Smooth muscle cell (in vitro differentiated cells): ENCODE measurements around the gene ZNHIT2. TPM values are rescaled to one million over a fixed set of nuclear protein-coding genes. Genes with fewer than 3 reads are reported as not detected.

Experiments
- DNase-seq: peaks from one replicate; lab custom pipeline; 2025; ENCODE audit not compliant: unreplicated experiment; lab: John Stamatoyannopoulos, UW
- H2AFZ ChIP-seq: fragments of 200-600 bp; sonication (generic); 2 replicates; pipeline ENCODE4 v1.6.0; 2016; ENCODE audit warnings: antibody characterized with exemption, low read depth, mild to moderate bottlenecking
- H3F3A ChIP-seq: fragments of 200-600 bp; sonication (generic); 2 replicates; pipeline ENCODE4 v1.6.0; 2017; ENCODE audit warnings: antibody characterized with exemption, low read depth
- H3K27ac ChIP-seq: fragments of 200-600 bp; sonication (generic); 2 replicates; pipeline ENCODE4 v1.5.1; 2016; ENCODE audit warnings: low read depth, mild to moderate bottlenecking
- H3K27me3 ChIP-seq: fragments of 200-600 bp; sonication (generic); 2 replicates; pipeline ENCODE4 v1.6.1; 2016; ENCODE audit warnings: low read depth, mild to moderate bottlenecking
- H3K36me3 ChIP-seq: fragments of 200-600 bp; sonication (generic); 2 replicates; pipeline ENCODE4 v1.5.1; 2016; ENCODE audit warnings: low read depth
- H3K4me1 ChIP-seq: fragments of 200-600 bp; sonication (generic); 2 replicates; pipeline ENCODE4 v1.5.1; 2016; ENCODE audit warnings: low read depth
- H3K4me2 ChIP-seq: fragments of 200-600 bp; sonication (generic); 2 replicates; pipeline ENCODE4 v1.6.0; 2016; ENCODE audit warnings: mild to moderate bottlenecking
- H3K4me3 ChIP-seq: fragments of 200-600 bp; sonication (generic); 2 replicates; pipeline ENCODE4 v1.5.1; 2016; ENCODE audit warnings: mild to moderate bottlenecking
- H3K79me2 ChIP-seq: fragments of 200-600 bp; sonication (generic); 2 replicates; pipeline ENCODE4 v1.6.0; 2016; ENCODE audit warnings: low read depth, mild to moderate bottlenecking
- H3K9ac ChIP-seq: fragments of 200-600 bp; sonication (generic); 2 replicates; pipeline ENCODE4 v1.6.0; 2016; ENCODE audit warnings: low read depth
- H3K9me3 ChIP-seq: fragments of 200-600 bp; sonication (generic); replicated peaks from 2 replicates; pipeline ENCODE4 v1.5.1; 2016; ENCODE audit warnings: low read depth
- H4K20me1 ChIP-seq: fragments of 200-600 bp; sonication (generic); 2 replicates; pipeline ENCODE4 v1.6.0; 2016; ENCODE audit warnings: low read depth
- CTCF ChIP-seq: fragments of 200-600 bp; sonication (generic); IDR thresholded peaks from 2 replicates; pipeline ENCODE4 v1.5.1; 2017; ENCODE audit warnings: borderline replicate concordance, mild to moderate bottlenecking, antibody characterized with exemption; ENCODE audit not compliant: insufficient read depth, poor library complexity, severe bottlenecking
- WGBS: methylation state at CpG from one replicate; pipeline ENCODE4 v1.1.7; 2016; ENCODE audit warnings: low lambda C conversion rate; 5-methylcytosine and 5-hydroxymethylcytosine counted together
- polyA plus RNA-seq: library from polyadenylated mRNA; unstranded; fragments of >200 nt; fragmentation: Nextera tagmentation; extraction: Ambion mirVana; gene quantifications from 2 replicates; pipeline ENCODE4 v1.2.1, GENCODE V29; 2016
- total RNA-seq: library from RNA; depleted of rRNA; stranded (reverse); fragments of >200 nt; gene quantifications from 2 replicates; pipeline ENCODE4 v1.2.3, GENCODE V29; 2014

ZNHIT2 gene
- total and polyA plus RNA-seq, 2 experiments from 2014 or later: 9.1 to 14.5 TPM

- no peak overlapping the region for H3K9ac ChIP-seq
- H3K27ac ChIP-seq: no peak overlapping the region
- 67% methylated on average over 2 of the region's 2 CpGs for WGBS
- no peak for DNase-seq
- H3K4me2 ChIP-seq: no peak overlapping the region
- no peaks in the 10 kb centered on the region for H3K36me3 ChIP-seq
- H3K79me2 ChIP-seq: no peaks in the 10 kb centered on the region
- no peak for TF ChIP-seq CTCF
- H3K4me3 ChIP-seq: no peak overlapping the region
- H2AFZ ChIP-seq: no peak overlapping the region
- H4K20me1 ChIP-seq: no peaks in the 10 kb centered on the region
- H3K4me1 ChIP-seq: no peaks in the 10 kb centered on the region
- no peaks in the 10 kb centered on the region for H3K27me3 ChIP-seq
- no peaks in the 10 kb centered on the region for H3K9me3 ChIP-seq
- no peaks in the 10 kb centered on the region for H3F3A ChIP-seq
These were observed 46.2 kb upstream of the ZNHIT2 start for GRCh38 chr11:65163684-65164083.

DNA sequence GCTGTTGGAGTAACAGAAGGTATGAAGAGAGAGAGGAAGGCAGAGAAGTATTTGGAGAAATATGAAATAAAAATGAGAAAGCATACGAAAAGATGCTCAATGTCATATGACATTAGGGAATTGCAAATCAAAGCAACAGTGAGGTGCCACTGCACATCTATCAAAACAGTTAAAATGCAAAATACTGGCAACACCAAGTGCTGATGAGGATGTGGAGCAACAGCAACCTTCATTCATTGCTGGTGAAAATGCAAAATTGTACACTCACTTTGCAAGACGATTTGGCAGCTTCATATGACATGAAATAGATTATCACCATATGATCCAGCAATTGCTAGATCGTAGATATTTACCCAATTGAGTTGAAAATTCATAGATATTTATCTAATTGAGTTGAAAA lies 43.1 kb upstream of the ZNHIT2 start:
- no peak for DNase-seq
- H3K9me3 ChIP-seq: no peaks in the 10 kb centered on the region
- H3K4me2 ChIP-seq: no peak overlapping the region
- no peak overlapping the region for H3K4me3 ChIP-seq
- no peaks in the 10 kb centered on the region for H3K36me3 ChIP-seq
- 80% methylated on average over 3 of the region's 3 CpGs for WGBS
- H3K9ac ChIP-seq: no peak overlapping the region
- H3K27me3 ChIP-seq: no peaks in the 10 kb centered on the region
- H2AFZ ChIP-seq: no peak overlapping the region
- TF ChIP-seq CTCF: no peak
- no peaks in the 10 kb centered on the region for H3K79me2 ChIP-seq
- no peak overlapping the region for H3K27ac ChIP-seq
- no peaks in the 10 kb centered on the region for H3F3A ChIP-seq
- no peaks in the 10 kb centered on the region for H4K20me1 ChIP-seq
- H3K4me1 ChIP-seq: no peaks in the 10 kb centered on the region

GRCh38 chr11:65159012-65159411 lies 41.5 kb upstream of the ZNHIT2 start:
- Histone ChIP-seq H3K27ac (no peak overlapping the region), H3K36me3 (no peaks in the 10 kb centered on the region), H2AFZ (no peak overlapping the region), H3K4me3 (no peak overlapping the region), H3K9ac (no peak overlapping the region), H3K4me1 (no peaks in the 10 kb centered on the region), H3F3A (no peaks in the 10 kb centered on the region), H3K27me3 (no peaks in the 10 kb centered on the region), H4K20me1 (no peaks in the 10 kb centered on the region), H3K79me2 (no peaks in the 10 kb centered on the region), H3K4me2 (no peak overlapping the region), H3K9me3 (no peaks in the 10 kb centered on the region)
- DNase-seq: no peak
- WGBS: 80% methylated on average over 5 of the region's 5 CpGs
- TF ChIP-seq CTCF: no peak

- Histone ChIP-seq H3K36me3 (no peaks in the 10 kb centered on the region), H3K9ac (no peak overlapping the region), H3K27me3 (peaks cover 5% of the 10 kb centered on the region), H3K9me3 (no peaks in the 10 kb centered on the region), H3K4me1 (no peaks in the 10 kb centered on the region), H3K79me2 (no peaks in the 10 kb centered on the region), H4K20me1 (no peaks in the 10 kb centered on the region), H2AFZ (no peak overlapping the region), H3K27ac (no peak overlapping the region), H3F3A (no peaks in the 10 kb centered on the region), H3K4me3 (no peak overlapping the region), H3K4me2 (no peak overlapping the region)
- TF ChIP-seq CTCF: no peak
- WGBS: 92% methylated on average over 3 of the region's 3 CpGs
- DNase-seq: no peak
These were observed 39.8 kb upstream of the ZNHIT2 start for GRCh38 chr11:65157336-65157735.
